Aorta (tissue), 5 donors: ENCODE data around the gene GRPEL1. TPM values are rescaled to one million over a fixed set of nuclear protein-coding genes. Genes with fewer than 3 reads are reported as not detected.

Source experiments
- ATAC-seq: fragments of 200-7000 bp; cut with Tn5 transposase; one replicate; pipeline ENCODE4 v1.9.1; 2022; ENCODE audit warnings: moderate library complexity; ENCODE audit not compliant: low FRiP score
- DNase-seq, 2 donors: peaks; one replicate each; pipeline ENCODE4 v3.0.0-alpha.2; 2020
- H3K27ac ChIP-seq, 2 donors: one replicate each; pipeline ENCODE4 v1.5.1; 2013; ENCODE audit warnings: low read length in 2 of 2, mild to moderate bottlenecking in 2 of 2, moderate library complexity in 2 of 2, control low read depth in 1 of 2, inconsistent platforms in 1 of 2, low read depth in 1 of 2
- H3K27me3 ChIP-seq, 2 donors: one replicate each; pipeline ENCODE4 v1.6.1; 2013; ENCODE audit warnings: control low read depth in 1 of 2, low read length in 1 of 2, mild to moderate bottlenecking in 1 of 2, moderate library complexity in 1 of 2; ENCODE audit not compliant: insufficient read depth in 2 of 2, control insufficient read depth in 1 of 2
- H3K36me3 ChIP-seq, 2 donors: one replicate each; pipeline ENCODE4 v1.6.1; 2013; ENCODE audit warnings: control low read depth in 1 of 2, low read length in 1 of 2, mild to moderate bottlenecking in 1 of 2; ENCODE audit not compliant: insufficient read depth in 2 of 2, control insufficient read depth in 1 of 2
- H3K4me1 ChIP-seq, 2 donors: one replicate each; pipeline ENCODE4 v1.6.1; 2013; ENCODE audit warnings: low read length in 2 of 2, control low read depth in 1 of 2, mild to moderate bottlenecking in 1 of 2, moderate library complexity in 1 of 2; ENCODE audit not compliant: insufficient read depth in 2 of 2, control insufficient read depth in 1 of 2
- H3K4me3 ChIP-seq, 2 donors: one replicate each; pipeline ENCODE4 v1.5.1; 2013; ENCODE audit warnings: low read length in 2 of 2, control low read depth in 1 of 2, mild to moderate bottlenecking in 1 of 2
- H3K9me3 ChIP-seq: one replicate; pipeline ENCODE4 v1.6.1; 2013; ENCODE audit warnings: mild to moderate bottlenecking, low read length; ENCODE audit not compliant: control insufficient read depth
- WGBS, 2 donors: extraction: QIAGEN DNeasy Blood & Tissue Kit; methylation state at CpG; one replicate each; pipeline ENCODE4 v1.1.7; 2013; 5-methylcytosine and 5-hydroxymethylcytosine counted together
- intact Hi-C, 2 donors: fragments of 100-400 bp; cut with DNase I; formaldehyde crosslinking; loops; one replicate each; pipeline versions ENCODE4 v1.14.2 to v1.15.0; 2022
- polyA plus RNA-seq, 2 donors: library from polyadenylated mRNA; stranded (reverse); fragments of 200-250 nt; gene quantifications; one replicate each; pipeline ENCODE4 v1.2.3, GENCODE V29; 2013
- total RNA-seq, 2 donors: library from RNA; stranded (reverse); fragmentation: NEBNext Ultra II Directional; extraction: Animal tissue kit (Norgen Biotek cat#: 25700); gene quantifications; one replicate each; pipeline ENCODE4 v1.2.1, GENCODE V29; 2021
- donor health status: healthy with polysubstance abuse.
- donor health status: Bipolar disorder and iron deficiency.
- donor health status: DM: no; HTN: no; CAD: no.
- donor health status: DM: no; HTN: no; CAD: no.
- donor health status: DM: yes; HTN: yes; CAD: no.

GRPEL1 gene
- total and polyA plus RNA-seq, 4 donors, result 11.1 to 22.0 (median 18.7) TPM

- H3K36me3 ChIP-seq, result peaks cover 0 to 4% of the 10 kb centered on the region in 2 donors
- H3K27me3 ChIP-seq, result no peaks in the 10 kb centered on the region
- intact Hi-C loops, result no loop called here
- WGBS, 2 donors, result 92 to 94% methylated on average over 19 of the region's 19 CpGs
- no peaks in the 10 kb centered on the region for H3K4me1 ChIP-seq
- no peaks in the 10 kb centered on the region for H3K9me3 ChIP-seq
- H3K4me3 ChIP-seq, result no peak overlapping the region
- H3K27ac ChIP-seq, result no peak overlapping the region
- no peak for ATAC-seq
- peak in 1 of 2 donors; percentile 55 for DNase-seq
Observed at GRCh38 chr4:7024336-7024890, 43.5 kb downstream of the GRPEL1 start.

GRCh38 chr4:7023901-7024300, 44.0 kb downstream of the GRPEL1 start:
- 92 to 94% methylated on average over 12 of the region's 12 CpGs for WGBS, 2 donors
- H3K27ac ChIP-seq, result no peak overlapping the region
- DNase-seq (peak in 1 of 2 donors; percentile 73), ATAC-seq (no peak)
- H3K4me3 ChIP-seq, result no peak overlapping the region
- H3K36me3 ChIP-seq, result peaks cover 0 to 4% of the 10 kb centered on the region in 2 donors
- no peaks in the 10 kb centered on the region for H3K9me3 ChIP-seq
- no peaks in the 10 kb centered on the region for H3K27me3 ChIP-seq
- intact Hi-C loops, result no loop called here
- no peaks in the 10 kb centered on the region for H3K4me1 ChIP-seq

GRCh38 chr4:7023486-7023885, 44.4 kb downstream of the GRPEL1 start:
- DNase-seq (peak in 1 of 2 donors; percentile 67), ATAC-seq (no peak)
- Histone ChIP-seq H3K27ac (no peak overlapping the region), H3K27me3 (no peaks in the 10 kb centered on the region), H3K4me3 (no peak overlapping the region), H3K36me3 (peaks cover 0 to 4% of the 10 kb centered on the region in 2 donors), H3K9me3 (no peaks in the 10 kb centered on the region), H3K4me1 (no peaks in the 10 kb centered on the region)
- intact Hi-C loops, result no loop called here
- 89 to 92% methylated on average over 16 of the region's 16 CpGs for WGBS, 2 donors

GRCh38 chr4:7021930-7022664, 45.8 kb downstream of the GRPEL1 start:
- DNase-seq (peak in 1 of 2 donors; percentile 47), ATAC-seq (no peak)
- no peaks in the 10 kb centered on the region for H3K4me1 ChIP-seq
- H3K4me3 ChIP-seq, result no peak overlapping the region
- H3K27me3 ChIP-seq, result no peaks in the 10 kb centered on the region
- WGBS, 2 donors, result 80 to 90% methylated on average over 13 of the region's 13 CpGs
- no peak overlapping the region for H3K27ac ChIP-seq
- H3K9me3 ChIP-seq, result no peaks in the 10 kb centered on the region
- H3K36me3 ChIP-seq, result peaks cover 0 to 6% of the 10 kb centered on the region in 2 donors
- intact Hi-C loops, result no loop called here

- Histone ChIP-seq H3K36me3 (peaks cover 0 to 6% of the 10 kb centered on the region in 2 donors), H3K4me3 (no peak overlapping the region), H3K4me1 (no peaks in the 10 kb centered on the region), H3K9me3 (no peaks in the 10 kb centered on the region), H3K27ac (no peak overlapping the region), H3K27me3 (no peaks in the 10 kb centered on the region)
- intact Hi-C loops, result no loop called here
- DNase-seq (peak in 1 of 2 donors; percentile 10), ATAC-seq (no peak)
- 73% methylated on average over 5 of the region's 5 CpGs for WGBS, 2 donors
Observed at GRCh38 chr4:7021355-7021754, 46.5 kb downstream of the GRPEL1 start.

GRCh38 chr4:7020856-7021255, 47.0 kb downstream of the GRPEL1 start:
- ATAC-seq (no peak), DNase-seq (peak; percentile 9 to 34)
- WGBS, 2 donors, result 92% methylated on average over 11 of the region's 11 CpGs
- H3K27ac ChIP-seq, result no peak overlapping the region
- H3K9me3 ChIP-seq, result no peaks in the 10 kb centered on the region
- H3K4me3 ChIP-seq, result no peak overlapping the region
- H3K36me3 ChIP-seq, result peaks cover 0 to 6% of the 10 kb centered on the region in 2 donors
- H3K27me3 ChIP-seq, result no peaks in the 10 kb centered on the region
- intact Hi-C loops, result no loop called here
- no peaks in the 10 kb centered on the region for H3K4me1 ChIP-seq

- H3K4me3 ChIP-seq, result no peak overlapping the region
- H3K27me3 ChIP-seq, result no peaks in the 10 kb centered on the region
- H3K36me3 ChIP-seq, result peaks cover 0 to 8% of the 10 kb centered on the region in 2 donors
- intact Hi-C loops, result no loop called here
- DNase-seq (peak in 1 of 2 donors; percentile 60), ATAC-seq (no peak)
- H3K9me3 ChIP-seq, result no peaks in the 10 kb centered on the region
- no peaks in the 10 kb centered on the region for H3K4me1 ChIP-seq
- H3K27ac ChIP-seq, result no peak overlapping the region
- WGBS, 2 donors, result 97% methylated on average over 2 of the region's 2 CpGs
Observed at GRCh38 chr4:7020290-7020689, 47.6 kb downstream of the GRPEL1 start.

- Histone ChIP-seq H3K4me3 (no peak overlapping the region), H3K27ac (no peak overlapping the region), H3K4me1 (no peaks in the 10 kb centered on the region), H3K36me3 (peaks cover 0 to 8% of the 10 kb centered on the region in 2 donors), H3K27me3 (no peaks in the 10 kb centered on the region), H3K9me3 (no peaks in the 10 kb centered on the region)
- intact Hi-C loops, result no loop called here
- WGBS, 2 donors, result 86 to 92% methylated on average over 9 to 10 of the region's 10 CpGs
- DNase-seq (peak in 1 of 2 donors; percentile 31), ATAC-seq (no peak)
Observed at GRCh38 chr4:7019367-7019766, 48.5 kb downstream of the GRPEL1 start.

- peak; percentile 40 to 64 for DNase-seq
- ATAC-seq, result peak; percentile 17
- no peak overlapping the region for H3K4me3 ChIP-seq
- 92 to 93% methylated on average over 9 of the region's 9 CpGs for WGBS, 2 donors
- H3K9me3 ChIP-seq, result no peaks in the 10 kb centered on the region
- intact Hi-C loops, result no loop called here
- no peak overlapping the region for H3K27ac ChIP-seq
- H3K4me1 ChIP-seq, result no peaks in the 10 kb centered on the region
- no peaks in the 10 kb centered on the region for H3K27me3 ChIP-seq
- peaks cover 0 to 8% of the 10 kb centered on the region in 2 donors for H3K36me3 ChIP-seq
Observed at GRCh38 chr4:7018281-7018680, 49.6 kb downstream of the GRPEL1 start.
